Stimulated activated CD4-positive, alpha-beta T cell treated with anti-CD3 and anti-CD28 coated beads, Interleukin-12 subunit alpha, Interleukin-12 subunit beta, amount 100 ng/mL, for 24 hours (primary cell): Measurements from ENCODE around the gene NUS1.
"Not testable (repeated sequence)": the region's sequence is repeated elsewhere in the genome, so short reads cannot be mapped to it uniquely, and the experiment has no call there.

Experiments used
- DNase-seq, 2 experiments: peaks; one replicate each; pipeline ENCODE4 v3.0.0-alpha.2; 2020; ENCODE audit warnings: low read depth in 2 of 2

NUS1 gene

GRCh38 chr6:117711369-117711768 is 36.1 kb downstream of the NUS1 start:
- DNase-seq, result no peak

GRCh38 chr6:117718895-117719294 is 43.6 kb downstream of the NUS1 start:
- no peak for DNase-seq

GRCh38 chr6:117721520-117721919 is 46.3 kb downstream of the NUS1 start:
- DNase-seq, result not testable (repeated sequence)

GRCh38 chr6:117728626-117729025 is 53.4 kb downstream of the NUS1 start:
- no peak for DNase-seq

GRCh38 chr6:117729613-117730012 is 54.3 kb downstream of the NUS1 start:
- no peak for DNase-seq

- DNase-seq, result no peak
Observed at GRCh38 chr6:117733341-117733740, 58.1 kb downstream of the NUS1 start.

- DNase-seq, result no peak
Observed at GRCh38 chr6:117739869-117740268, 64.6 kb downstream of the NUS1 start.

- DNase-seq, result no peak
Observed at GRCh38 chr6:117740605-117741004, 65.3 kb downstream of the NUS1 start.

- DNase-seq, result not testable (repeated sequence)
Observed at GRCh38 chr6:117750675-117751074, 75.4 kb downstream of the NUS1 start.
